ENCODE data around the gene ZYX.
A peak's percentile ranks its signal among the peaks of the same experiment; 100 is the strongest.

ZYX gene

GRCh38 chr7:143392875-143393266 lies 11.7 kb downstream of the ZYX start (continued):
- TF ChIP-seq, protein P1, sequence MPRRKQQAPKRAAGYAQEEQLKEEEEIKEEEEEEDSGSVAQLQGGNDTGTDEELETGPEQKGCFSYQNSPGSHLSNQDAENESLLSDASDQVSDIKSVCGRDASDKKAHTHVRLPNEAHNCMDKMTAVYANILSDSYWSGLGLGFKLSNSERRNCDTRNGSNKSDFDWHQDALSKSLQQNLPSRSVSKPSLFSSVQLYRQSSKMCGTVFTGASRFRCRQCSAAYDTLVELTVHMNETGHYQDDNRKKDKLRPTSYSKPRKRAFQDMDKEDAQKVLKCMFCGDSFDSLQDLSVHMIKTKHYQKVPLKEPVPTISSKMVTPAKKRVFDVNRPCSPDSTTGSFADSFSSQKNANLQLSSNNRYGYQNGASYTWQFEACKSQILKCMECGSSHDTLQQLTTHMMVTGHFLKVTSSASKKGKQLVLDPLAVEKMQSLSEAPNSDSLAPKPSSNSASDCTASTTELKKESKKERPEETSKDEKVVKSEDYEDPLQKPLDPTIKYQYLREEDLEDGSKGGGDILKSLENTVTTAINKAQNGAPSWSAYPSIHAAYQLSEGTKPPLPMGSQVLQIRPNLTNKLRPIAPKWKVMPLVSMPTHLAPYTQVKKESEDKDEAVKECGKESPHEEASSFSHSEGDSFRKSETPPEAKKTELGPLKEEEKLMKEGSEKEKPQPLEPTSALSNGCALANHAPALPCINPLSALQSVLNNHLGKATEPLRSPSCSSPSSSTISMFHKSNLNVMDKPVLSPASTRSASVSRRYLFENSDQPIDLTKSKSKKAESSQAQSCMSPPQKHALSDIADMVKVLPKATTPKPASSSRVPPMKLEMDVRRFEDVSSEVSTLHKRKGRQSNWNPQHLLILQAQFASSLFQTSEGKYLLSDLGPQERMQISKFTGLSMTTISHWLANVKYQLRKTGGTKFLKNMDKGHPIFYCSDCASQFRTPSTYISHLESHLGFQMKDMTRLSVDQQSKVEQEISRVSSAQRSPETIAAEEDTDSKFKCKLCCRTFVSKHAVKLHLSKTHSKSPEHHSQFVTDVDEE (CRISPR knock-in tag; IDR thresholded peaks at IDR 0.05), result no peak
- TF ChIP-seq ZNF70 (CRISPR knock-in tag; IDR thresholded peaks at IDR 0.05), result no peak
- TF ChIP-seq, protein P2, sequence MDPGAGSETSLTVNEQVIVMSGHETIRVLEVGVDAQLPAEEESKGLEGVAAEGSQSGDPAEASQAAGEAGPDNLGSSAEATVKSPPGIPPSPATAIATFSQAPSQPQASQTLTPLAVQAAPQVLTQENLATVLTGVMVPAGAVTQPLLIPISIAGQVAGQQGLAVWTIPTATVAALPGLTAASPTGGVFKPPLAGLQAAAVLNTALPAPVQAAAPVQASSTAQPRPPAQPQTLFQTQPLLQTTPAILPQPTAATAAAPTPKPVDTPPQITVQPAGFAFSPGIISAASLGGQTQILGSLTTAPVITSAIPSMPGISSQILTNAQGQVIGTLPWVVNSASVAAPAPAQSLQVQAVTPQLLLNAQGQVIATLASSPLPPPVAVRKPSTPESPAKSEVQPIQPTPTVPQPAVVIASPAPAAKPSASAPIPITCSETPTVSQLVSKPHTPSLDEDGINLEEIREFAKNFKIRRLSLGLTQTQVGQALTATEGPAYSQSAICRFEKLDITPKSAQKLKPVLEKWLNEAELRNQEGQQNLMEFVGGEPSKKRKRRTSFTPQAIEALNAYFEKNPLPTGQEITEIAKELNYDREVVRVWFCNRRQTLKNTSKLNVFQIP (CRISPR knock-in tag; IDR thresholded peaks at IDR 0.05; ENCODE audit: borderline replicate concordance, low read depth), result no peak
- no peak for TF ChIP-seq BACH2 (CRISPR knock-in tag; IDR thresholded peaks at IDR 0.05; ENCODE audit: borderline replicate concordance)
- no peak for TF ChIP-seq OSR1 (CRISPR knock-in tag; IDR thresholded peaks at IDR 0.05)
- TF ChIP-seq RARB (CRISPR knock-in tag; IDR thresholded peaks at IDR 0.05), result no peak
- TF ChIP-seq CSRNP3 (CRISPR knock-in tag; IDR thresholded peaks at IDR 0.05), result no peak

- TF ChIP-seq, protein P3, sequence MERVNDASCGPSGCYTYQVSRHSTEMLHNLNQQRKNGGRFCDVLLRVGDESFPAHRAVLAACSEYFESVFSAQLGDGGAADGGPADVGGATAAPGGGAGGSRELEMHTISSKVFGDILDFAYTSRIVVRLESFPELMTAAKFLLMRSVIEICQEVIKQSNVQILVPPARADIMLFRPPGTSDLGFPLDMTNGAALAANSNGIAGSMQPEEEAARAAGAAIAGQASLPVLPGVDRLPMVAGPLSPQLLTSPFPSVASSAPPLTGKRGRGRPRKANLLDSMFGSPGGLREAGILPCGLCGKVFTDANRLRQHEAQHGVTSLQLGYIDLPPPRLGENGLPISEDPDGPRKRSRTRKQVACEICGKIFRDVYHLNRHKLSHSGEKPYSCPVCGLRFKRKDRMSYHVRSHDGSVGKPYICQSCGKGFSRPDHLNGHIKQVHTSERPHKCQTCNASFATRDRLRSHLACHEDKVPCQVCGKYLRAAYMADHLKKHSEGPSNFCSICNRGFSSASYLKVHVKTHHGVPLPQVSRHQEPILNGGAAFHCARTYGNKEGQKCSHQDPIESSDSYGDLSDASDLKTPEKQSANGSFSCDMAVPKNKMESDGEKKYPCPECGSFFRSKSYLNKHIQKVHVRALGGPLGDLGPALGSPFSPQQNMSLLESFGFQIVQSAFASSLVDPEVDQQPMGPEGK (CRISPR knock-in tag; IDR thresholded peaks at IDR 0.05; ENCODE audit: borderline replicate concordance), result peak; percentile 52
- TF ChIP-seq OSR1 (CRISPR knock-in tag; IDR thresholded peaks at IDR 0.05) (no peak), SNAI2 (CRISPR knock-in tag; IDR thresholded peaks at IDR 0.05) (0 out of 2 replicates have a peak, but pooled peaks have one; percentile 13), CSDC2 (CRISPR knock-in tag; IDR thresholded peaks at IDR 0.05) (no peak), TCF4 (CRISPR knock-in tag; IDR thresholded peaks at IDR 0.05; ENCODE audit: borderline replicate concordance) (no peak), PPARA (CRISPR knock-in tag; IDR thresholded peaks at IDR 0.05; ENCODE audit: borderline replicate concordance) (no peak), CSRNP3 (CRISPR knock-in tag; IDR thresholded peaks at IDR 0.05) (peak; percentile 21; the same call in 1 of the 2 replicates), ISL1 (CRISPR knock-in tag; IDR thresholded peaks at IDR 0.05) (peak; percentile 9; the same call in 1 of the 2 replicates), ZC3H10 (CRISPR knock-in tag; IDR thresholded peaks at IDR 0.05) (peak; percentile 92), TOX (CRISPR knock-in tag; IDR thresholded peaks at IDR 0.05; ENCODE audit: borderline replicate concordance) (peak; percentile 74), ZFP30 (CRISPR knock-in tag; IDR thresholded peaks at IDR 0.05) (peak; percentile 39; the same call in 1 of the 2 replicates), RARB (CRISPR knock-in tag; IDR thresholded peaks at IDR 0.05) (peak; percentile 58; the same call in 1 of the 2 replicates), ZFP3 (CRISPR knock-in tag; IDR thresholded peaks at IDR 0.05) (no peak; the same call in 1 of the 2 replicates)
- TF ChIP-seq, protein P4, sequence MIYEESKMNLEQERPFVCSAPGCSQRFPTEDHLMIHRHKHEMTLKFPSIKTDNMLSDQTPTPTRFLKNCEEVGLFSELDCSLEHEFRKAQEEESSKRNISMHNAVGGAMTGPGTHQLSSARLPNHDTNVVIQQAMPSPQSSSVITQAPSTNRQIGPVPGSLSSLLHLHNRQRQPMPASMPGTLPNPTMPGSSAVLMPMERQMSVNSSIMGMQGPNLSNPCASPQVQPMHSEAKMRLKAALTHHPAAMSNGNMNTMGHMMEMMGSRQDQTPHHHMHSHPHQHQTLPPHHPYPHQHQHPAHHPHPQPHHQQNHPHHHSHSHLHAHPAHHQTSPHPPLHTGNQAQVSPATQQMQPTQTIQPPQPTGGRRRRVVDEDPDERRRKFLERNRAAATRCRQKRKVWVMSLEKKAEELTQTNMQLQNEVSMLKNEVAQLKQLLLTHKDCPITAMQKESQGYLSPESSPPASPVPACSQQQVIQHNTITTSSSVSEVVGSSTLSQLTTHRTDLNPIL (CRISPR knock-in tag; IDR thresholded peaks at IDR 0.05; ENCODE audit: low read depth), result peak; percentile 58; the same call in 1 of the 2 replicates
- TF ChIP-seq, protein P1 (CRISPR knock-in tag; IDR thresholded peaks at IDR 0.05), result no peak
- ATAC-seq, result peak; percentile 2
Observed at GRCh38 chr7:143393267-143394041, 12.3 kb downstream of the ZYX start.

All from SK-N-SH treated with all-trans-retinoic acid at 6 μM for 48 hours (cell line).